Muscle layer of duodenum (tissue), 2 donors: ENCODE results near the gene ZNF423.

Experiments
- H3K27ac ChIP-seq: one replicate; pipeline ENCODE4 v1.7.0; 2013; ENCODE audit warnings: mild to moderate bottlenecking, low read length
- H3K27me3 ChIP-seq: one replicate; pipeline ENCODE4 v1.7.0; 2013; ENCODE audit warnings: low read depth, mild to moderate bottlenecking, control low read depth, low read length
- H3K36me3 ChIP-seq, 2 donors: one replicate each; pipeline ENCODE4 v1.7.0; 2013; ENCODE audit warnings: low read length in 2 of 2, control low read depth in 1 of 2, mild to moderate bottlenecking in 1 of 2; ENCODE audit not compliant: insufficient read depth in 2 of 2, control insufficient read depth in 1 of 2
- H3K4me1 ChIP-seq, 2 donors: one replicate each; pipeline ENCODE4 v1.7.0; 2013; ENCODE audit warnings: low read length in 2 of 2, mild to moderate bottlenecking in 2 of 2, control low read depth in 1 of 2, moderate library complexity in 1 of 2; ENCODE audit not compliant: insufficient read depth in 2 of 2, control insufficient read depth in 1 of 2
- H3K4me3 ChIP-seq, 2 donors: one replicate each; pipeline ENCODE4 v1.7.0; 2013; ENCODE audit warnings: low read length in 2 of 2, low read depth in 1 of 2, mild to moderate bottlenecking in 1 of 2
- H3K9me3 ChIP-seq, 2 donors: one replicate each; pipeline ENCODE4 v1.7.0; 2013; ENCODE audit warnings: low read length in 2 of 2, control low read depth in 1 of 2, mild to moderate bottlenecking in 1 of 2; ENCODE audit not compliant: control insufficient read depth in 1 of 2
- donor health status: healthy.

Gene ZNF423

GRCh38 chr16:49473131-49473530, 382.8 kb downstream of the ZNF423 start:
- H3K4me3 ChIP-seq: no peak overlapping the region
- no peaks in the 10 kb centered on the region for H3K36me3 ChIP-seq
- H3K27me3 ChIP-seq: no peaks in the 10 kb centered on the region
- H3K4me1 ChIP-seq: no peaks in the 10 kb centered on the region
- H3K27ac ChIP-seq: no peak overlapping the region
- no peaks in the 10 kb centered on the region for H3K9me3 ChIP-seq

GRCh38 chr16:49472598-49472997, 383.3 kb downstream of the ZNF423 start:
- Histone ChIP-seq H3K9me3 (no peaks in the 10 kb centered on the region), H3K4me1 (no peaks in the 10 kb centered on the region), H3K27ac (no peak overlapping the region)

DNA sequence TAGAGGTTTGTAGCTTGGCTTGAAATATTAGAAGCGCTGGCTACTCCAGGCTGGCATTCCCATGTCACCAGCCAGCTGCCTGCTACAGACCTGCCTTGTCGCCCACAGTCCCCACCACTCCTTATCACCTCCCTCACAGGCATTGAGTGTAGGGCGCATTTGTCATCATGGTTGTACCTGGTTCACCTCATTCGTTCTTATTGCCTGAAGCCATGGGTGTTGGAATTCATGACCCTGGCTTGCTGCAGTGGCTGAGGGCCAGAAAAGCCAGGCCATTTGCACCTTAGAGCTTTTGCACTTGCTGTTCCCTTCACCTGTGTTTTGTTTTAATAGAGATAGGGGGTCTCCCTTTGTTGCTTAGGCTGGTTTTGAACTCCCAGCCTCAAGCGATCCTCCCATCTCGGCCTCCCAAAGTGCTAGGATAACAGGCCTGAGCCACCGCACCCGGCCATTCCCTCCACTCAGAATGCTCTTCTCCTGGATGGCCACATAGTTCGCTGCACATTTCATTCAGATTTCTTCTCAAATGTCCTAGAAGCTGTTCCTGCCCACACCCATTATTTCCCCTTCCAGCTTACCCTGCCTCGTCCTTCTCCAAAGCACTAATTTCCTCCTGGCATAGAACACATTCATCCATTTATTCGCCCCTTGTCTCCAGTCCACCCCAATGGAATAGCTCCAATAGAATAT, 384.7 kb downstream of the ZNF423 start:
- H3K27ac ChIP-seq: no peak overlapping the region
- no peaks in the 10 kb centered on the region for H3K4me1 ChIP-seq
- H3K36me3 ChIP-seq: no peaks in the 10 kb centered on the region
- no peaks in the 10 kb centered on the region for H3K27me3 ChIP-seq
- H3K4me3 ChIP-seq: no peak overlapping the region
- no peaks in the 10 kb centered on the region for H3K9me3 ChIP-seq

More at GRCh38 chr16:49472598-49472997, 383.3 kb downstream of the ZNF423 start:
- Histone ChIP-seq H3K36me3 (no peaks in the 10 kb centered on the region), H3K4me3 (no peak overlapping the region), H3K27me3 (no peaks in the 10 kb centered on the region)

- Histone ChIP-seq H3K9me3 (no peaks in the 10 kb centered on the region), H3K4me3 (no peak overlapping the region), H3K4me1 (no peaks in the 10 kb centered on the region), H3K36me3 (no peaks in the 10 kb centered on the region), H3K27ac (no peak overlapping the region), H3K27me3 (no peaks in the 10 kb centered on the region)
Observed at GRCh38 chr16:49470513-49470991, 385.4 kb downstream of the ZNF423 start.

DNA sequence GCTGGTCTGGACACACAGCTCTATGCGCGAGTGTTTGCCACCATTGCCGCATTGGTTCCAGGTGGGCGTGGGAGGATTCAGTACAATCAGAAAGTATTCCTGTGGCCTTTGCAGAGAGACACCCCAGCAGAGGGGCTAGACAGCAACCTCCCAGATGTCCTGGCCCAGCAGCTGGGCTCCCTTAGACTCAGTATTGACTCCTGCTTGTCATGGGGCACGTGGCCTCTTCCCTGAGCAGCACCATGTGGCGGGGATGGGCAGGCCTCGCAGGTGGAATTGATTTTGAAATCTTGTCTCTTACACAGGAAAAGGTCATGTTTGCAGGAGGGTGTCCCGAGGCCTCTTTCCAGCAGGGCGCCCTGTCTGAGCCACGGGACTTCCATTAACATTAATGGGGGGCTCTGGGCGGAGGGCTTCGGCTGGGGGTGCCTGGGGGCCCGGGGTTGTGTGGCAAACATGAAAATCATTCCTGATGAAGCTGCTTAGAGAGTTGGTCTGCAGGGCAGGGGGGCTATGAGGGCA, 385.9 kb downstream of the ZNF423 start:
- Histone ChIP-seq H3K27ac (no peak overlapping the region), H3K36me3 (no peaks in the 10 kb centered on the region), H3K4me1 (no peaks in the 10 kb centered on the region), H3K9me3 (no peaks in the 10 kb centered on the region), H3K4me3 (no peak overlapping the region), H3K27me3 (no peaks in the 10 kb centered on the region)

- Histone ChIP-seq H3K9me3 (no peaks in the 10 kb centered on the region), H3K4me1 (no peaks in the 10 kb centered on the region), H3K4me3 (no peak overlapping the region), H3K27ac (no peak overlapping the region), H3K36me3 (no peaks in the 10 kb centered on the region), H3K27me3 (no peaks in the 10 kb centered on the region)
Observed at GRCh38 chr16:49469311-49469670, 386.6 kb downstream of the ZNF423 start.

- Histone ChIP-seq H3K36me3 (no peaks in the 10 kb centered on the region), H3K4me3 (no peak overlapping the region), H3K27ac (no peak overlapping the region), H3K27me3 (no peaks in the 10 kb centered on the region), H3K4me1 (no peaks in the 10 kb centered on the region), H3K9me3 (no peaks in the 10 kb centered on the region)
Observed at GRCh38 chr16:49468611-49469310, 387.2 kb downstream of the ZNF423 start.

DNA sequence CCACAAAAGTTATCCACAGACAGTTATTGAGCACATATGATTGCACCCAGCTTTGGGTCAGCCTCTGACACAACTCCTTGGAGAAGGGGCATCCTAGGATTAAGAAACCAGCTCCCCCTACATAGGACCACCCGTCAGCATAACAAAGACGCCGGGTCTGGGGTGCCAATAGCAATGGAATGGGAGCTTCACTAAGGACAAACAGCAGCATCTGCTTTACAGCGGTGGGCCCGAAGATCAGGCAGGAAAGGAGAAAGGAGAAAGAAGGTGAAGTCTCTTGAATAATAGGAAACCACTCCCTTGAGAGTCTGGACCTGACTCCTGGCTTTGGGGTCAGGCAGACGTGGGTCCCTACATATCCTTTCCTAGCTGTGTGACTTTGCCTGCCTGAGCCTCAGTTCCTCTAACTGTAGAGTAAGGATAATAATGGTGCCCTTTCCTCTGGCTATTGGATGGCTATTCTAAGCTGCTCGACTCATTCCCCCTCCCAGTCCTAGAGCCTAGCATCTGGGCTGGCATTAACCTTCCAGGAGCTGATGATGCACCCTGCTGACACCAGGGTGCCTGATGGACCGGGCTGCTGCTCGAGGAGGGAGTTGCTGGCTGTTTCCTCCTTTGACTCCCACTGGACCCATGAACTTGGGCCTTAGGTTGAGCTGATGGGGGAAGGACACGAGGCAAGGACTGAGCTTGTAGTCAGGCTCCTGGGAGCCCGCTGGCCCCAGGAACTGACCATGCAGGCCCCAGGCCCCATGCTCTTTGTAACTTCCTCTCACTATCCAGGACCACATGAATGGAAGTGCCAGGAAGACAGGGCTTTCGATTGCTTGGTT, 388.2 kb downstream of the ZNF423 start:
- Histone ChIP-seq H3K4me1 (no peaks in the 10 kb centered on the region), H3K27ac (no peak overlapping the region), H3K36me3 (no peaks in the 10 kb centered on the region), H3K27me3 (peaks cover 4% of the 10 kb centered on the region), H3K9me3 (no peaks in the 10 kb centered on the region), H3K4me3 (no peak overlapping the region)

- no peak overlapping the region for H3K27ac ChIP-seq
- no peaks in the 10 kb centered on the region for H3K36me3 ChIP-seq
- no peaks in the 10 kb centered on the region for H3K4me1 ChIP-seq
- no peak overlapping the region for H3K4me3 ChIP-seq
- H3K27me3 ChIP-seq: peaks cover 4% of the 10 kb centered on the region
- no peaks in the 10 kb centered on the region for H3K9me3 ChIP-seq
Observed at GRCh38 chr16:49466881-49467280, 389.0 kb downstream of the ZNF423 start.

- H3K4me1 ChIP-seq: no peaks in the 10 kb centered on the region
- peaks cover 4% of the 10 kb centered on the region for H3K27me3 ChIP-seq
Observed at GRCh38 chr16:49466529-49466831, 389.4 kb downstream of the ZNF423 start.

More at GRCh38 chr16:49466529-49466831, 389.4 kb downstream of the ZNF423 start:
- Histone ChIP-seq H3K27ac (no peak overlapping the region), H3K9me3 (no peaks in the 10 kb centered on the region), H3K4me3 (no peak overlapping the region), H3K36me3 (no peaks in the 10 kb centered on the region)
